H1 (cell line): ENCODE results near the gene ELMO1. TPM values are rescaled to one million over a fixed set of nuclear protein-coding genes. Genes with fewer than 3 reads are reported as not detected.

Experiments
- CTCF ChIA-PET: fragments of 300-600 bp; sonication (Branson Sonifier 250); formaldehyde crosslinking; loops from one replicate; lab custom pipeline; 2021; ENCODE audit not compliant: partially characterized antibody; lab: Charles Lee
- POLR2A ChIA-PET: fragments of 300-600 bp; sonication (Branson Sonifier 250); formaldehyde crosslinking; loops from one replicate; lab custom pipeline; 2021; ENCODE audit warnings: inconsistent platforms; ENCODE audit not compliant: partially characterized antibody; lab: Charles Lee
- DNase-seq, 2 experiments: peaks; one replicate each; pipeline versions ENCODE4 v3.0.0 to v3.0.0-alpha.2; 2010 to 2022; ENCODE audit warnings: low spot score in 2 of 2, low read depth in 1 of 2, mixed read lengths in 1 of 2
- FAIRE-seq: peaks from 2 replicates; lab custom pipeline; 2011; peaks lifted over from hg19 to GRCh38; lab: Jason Lieb, UNC
- H2AFZ ChIP-seq: 2 replicates; pipeline ENCODE4 v1.8.1; 2012; ENCODE audit warnings: low read length, inconsistent platforms
- H2AK5ac ChIP-seq: 2 replicates; pipeline ENCODE4 v1.6.1; 2013; ENCODE audit warnings: low read depth, low read length
- H2BK120ac ChIP-seq: replicated peaks from 2 replicates; pipeline ENCODE3; 2013; ENCODE audit warnings: low read depth, low read length, inconsistent platforms
- H2BK12ac ChIP-seq: 2 replicates; pipeline ENCODE4 v1.6.1; 2013; ENCODE audit warnings: low read depth, low read length
- H2BK15ac ChIP-seq: 2 replicates; pipeline ENCODE4 v1.6.1; 2013; ENCODE audit warnings: low read length
- H2BK20ac ChIP-seq: 2 replicates; pipeline ENCODE4 v1.6.1; 2013; ENCODE audit warnings: low read length
- H2BK5ac ChIP-seq: 2 replicates; pipeline ENCODE4 v1.6.1; 2013; ENCODE audit warnings: low read depth, low read length
- H3K14ac ChIP-seq: 2 replicates; pipeline ENCODE4 v1.6.1; 2013; ENCODE audit warnings: inconsistent platforms; ENCODE audit not compliant: insufficient read length
- H3K18ac ChIP-seq: 2 replicates; pipeline ENCODE4 v1.6.1; 2013; ENCODE audit warnings: low read length; ENCODE audit errors: extremely low read depth
- H3K23ac ChIP-seq: 2 replicates; pipeline ENCODE4 v1.6.1; 2013; ENCODE audit warnings: inconsistent platforms; ENCODE audit not compliant: insufficient read length
- H3K23me2 ChIP-seq: 2 replicates; pipeline ENCODE4 v1.6.1; 2013; ENCODE audit warnings: low read depth, low read length
- H3K27ac ChIP-seq: 2 replicates; pipeline ENCODE4 v1.6.1; 2011; ENCODE audit warnings: low read depth, low read length, inconsistent platforms
- H3K27me3 ChIP-seq, 4 experiments: replicated peaks in 1 of 4; 1 replicate in 1 of 4; 2 replicates in 3 of 4; pipeline versions ENCODE4 v1.6.1 to v1.8.1; 2011 to 2013; ENCODE audit warnings: low read length in 3 of 4, mild to moderate bottlenecking in 3 of 4, inconsistent platforms in 2 of 4, mixed read lengths in 2 of 4, moderate library complexity in 1 of 4; ENCODE audit not compliant: control insufficient read depth in 3 of 4, insufficient read depth in 3 of 4; ENCODE audit errors: extremely low read depth in 1 of 4
- H3K36me3 ChIP-seq, 4 experiments: 2 replicates each; pipeline versions ENCODE4 v1.6.1 to v1.8.1; 2011 to 2013; ENCODE audit warnings: mild to moderate bottlenecking in 4 of 4, low read length in 3 of 4, moderate library complexity in 2 of 4, control low read depth in 1 of 4, inconsistent platforms in 1 of 4; ENCODE audit not compliant: insufficient read depth in 4 of 4, control insufficient read depth in 2 of 4
- H3K4ac ChIP-seq: replicated peaks from 2 replicates; pipeline ENCODE3; 2013; ENCODE audit warnings: low read length, low read depth, mixed read lengths, inconsistent platforms; ENCODE audit not compliant: insufficient read length
- H3K4me1 ChIP-seq, 4 experiments: replicated peaks in 1 of 4; 1 replicate in 1 of 4; 2 replicates in 3 of 4; pipeline versions ENCODE4 v1.6.1 to v1.8.1; 2011 to 2013; ENCODE audit warnings: low read length in 3 of 4, inconsistent platforms in 2 of 4, mixed read lengths in 1 of 4; ENCODE audit not compliant: insufficient read depth in 4 of 4, control insufficient read depth in 3 of 4
- H3K4me2 ChIP-seq, 2 experiments: 2 replicates each; pipeline versions ENCODE4 v1.6.1 to v1.8.1; 2011 to 2013; ENCODE audit warnings: low read depth in 2 of 2, low read length in 2 of 2, control low read depth in 1 of 2, inconsistent platforms in 1 of 2, mild to moderate bottlenecking in 1 of 2; ENCODE audit not compliant: insufficient read depth in 1 of 2
- H3K4me3 ChIP-seq, 4 experiments: fragments of 200-600, 300-600 bp in 1 of 4; sonication (generic), shearing (Covaris generic), sonication (Bioruptor Twin) in 1 of 4; 2 replicates each; pipeline versions ENCODE4 v1.5.1 to v1.8.1; 2011 to 2016; ENCODE audit warnings: low read length in 4 of 4, low read depth in 3 of 4, control low read depth in 2 of 4, inconsistent platforms in 2 of 4, mild to moderate bottlenecking in 2 of 4, mixed read lengths in 1 of 4, moderate library complexity in 1 of 4; ENCODE audit not compliant: insufficient read depth in 2 of 4; ENCODE audit errors: extremely low read depth in 1 of 4
- H3K56ac ChIP-seq: replicated peaks from 2 replicates; pipeline ENCODE3; 2013; ENCODE audit warnings: low read depth, mild to moderate bottlenecking, mixed read lengths, low read length, inconsistent platforms; ENCODE audit not compliant: insufficient read length
- H3K79me1 ChIP-seq: 2 replicates; pipeline ENCODE4 v1.6.1; 2013; ENCODE audit warnings: low read depth, low read length, control low read depth
- H3K79me2 ChIP-seq, 2 experiments: 2 replicates each; pipeline versions ENCODE4 v1.6.1 to v1.8.1; 2012 to 2013; ENCODE audit warnings: low read length in 2 of 2, mild to moderate bottlenecking in 2 of 2, inconsistent platforms in 1 of 2; ENCODE audit not compliant: insufficient read depth in 2 of 2, control insufficient read depth in 1 of 2
- H3K9ac ChIP-seq, 4 experiments: replicated peaks in 1 of 4; 1 replicate in 1 of 4; 2 replicates in 3 of 4; pipeline versions ENCODE4 v1.6.1 to v1.8.1; 2011 to 2013; ENCODE audit warnings: low read depth in 3 of 4, low read length in 3 of 4, control low read depth in 2 of 4, mild to moderate bottlenecking in 2 of 4, moderate library complexity in 2 of 4, inconsistent platforms in 1 of 4; ENCODE audit errors: extremely low read depth in 1 of 4
- H3K9me3 ChIP-seq, 2 experiments: 2 replicates each; pipeline versions ENCODE4 v1.6.1 to v1.8.1; 2012 to 2013; ENCODE audit warnings: mild to moderate bottlenecking in 2 of 2, moderate library complexity in 2 of 2, control low read depth in 1 of 2, inconsistent platforms in 1 of 2, low read depth in 1 of 2, low read length in 1 of 2, mixed read lengths in 1 of 2; ENCODE audit not compliant: insufficient read depth in 2 of 2
- H4K20me1 ChIP-seq, 2 experiments: replicated peaks in 1 of 2; 2 replicates each; pipeline versions ENCODE3 to v1.8.1; 2011 to 2013; ENCODE audit warnings: inconsistent platforms in 2 of 2, low read length in 2 of 2, mild to moderate bottlenecking in 1 of 2; ENCODE audit not compliant: insufficient read depth in 2 of 2, control insufficient read depth in 1 of 2
- H4K5ac ChIP-seq: 2 replicates; pipeline ENCODE4 v1.6.1; 2013; ENCODE audit warnings: low read length, low read depth, mixed read lengths, inconsistent platforms; ENCODE audit not compliant: insufficient read length
- H4K8ac ChIP-seq: 2 replicates; pipeline ENCODE4 v1.8.0; 2013; ENCODE audit warnings: mild to moderate bottlenecking, moderate library complexity, low read length, inconsistent platforms; ENCODE audit not compliant: insufficient read depth; ENCODE audit errors: extremely low read depth
- H4K91ac ChIP-seq: replicated peaks from 2 replicates; pipeline ENCODE3; 2013; ENCODE audit warnings: low read length, mixed read lengths, inconsistent platforms; ENCODE audit not compliant: insufficient read length
- CBX8 ChIP-seq: fragments of 300-800, 300-1000 bp; sonication (generic); IDR thresholded peaks from 2 replicates; pipeline ENCODE4 v1.7.1; 2016; ENCODE audit warnings: low read depth, low read length, borderline replicate concordance
- CEBPB ChIP-seq: IDR thresholded peaks from 2 replicates; pipeline ENCODE4 v1.6.1; 2012; ENCODE audit warnings: low read depth, low read length
- JUN ChIP-seq: IDR thresholded peaks from 2 replicates; pipeline ENCODE4 v1.6.1; 2011; ENCODE audit warnings: low read depth, mild to moderate bottlenecking, improper control_type of control experiment, low read length
- MAFK ChIP-seq: IDR thresholded peaks from 2 replicates; pipeline ENCODE4 v1.6.1; 2012; ENCODE audit warnings: low read depth, mild to moderate bottlenecking, improper control_type of control experiment, low read length
- POU5F1 ChIP-seq: IDR thresholded peaks from 2 replicates; pipeline ENCODE4 v1.6.1; 2011; ENCODE audit warnings: low read depth, mild to moderate bottlenecking, low read length, moderate library complexity
- RAD21 ChIP-seq, 2 experiments: IDR thresholded peaks in 1 of 2; conservative IDR thresholded peaks in 1 of 2; 2 replicates each; pipeline ENCODE4 v1.6.1; 2011; ENCODE audit warnings: low read depth in 2 of 2, low read length in 2 of 2, improper control_type of control experiment in 1 of 2, inconsistent platforms in 1 of 2, mild to moderate bottlenecking in 1 of 2, moderate library complexity in 1 of 2
- SIN3A ChIP-seq, 2 experiments: IDR thresholded peaks in 1 of 2; conservative IDR thresholded peaks in 1 of 2; 2 replicates each; pipeline ENCODE4 v1.6.1; 2011 to 2012; ENCODE audit warnings: low read length in 2 of 2, improper control_type of control experiment in 1 of 2, low read depth in 1 of 2, mild to moderate bottlenecking in 1 of 2
- polyA plus RNA-seq, 7 experiments: library from polyadenylated mRNA; depleted of rRNA in 3 of 7; stranded (reverse) in 5 of 7; unstranded in 2 of 7; fragments of >200 nt in 5 of 7; fragments of 200-250 nt in 2 of 7; gene quantifications; 1 replicate in 5 of 7; 2 replicates in 1 of 7; 4 replicates in 1 of 7; pipeline versions ENCODE4 v1.2.1 to v1.2.3, GENCODE V29; 2011 to 2013; ENCODE audit warnings: missing spikeins in 2 of 7, mixed read lengths in 2 of 7
- total RNA-seq: library from RNA; stranded (reverse); fragmentation: NEBNext Ultra II Directional; extraction: Animal tissue kit (Norgen Biotek cat#: 25700); gene quantifications from 2 replicates; pipeline ENCODE4 v1.2.1, GENCODE V29; 2021
- TF ChIP-seq, protein P1 (sequence below): IDR thresholded peaks from 2 replicates; pipeline ENCODE4 v1.6.1; 2012; ENCODE audit warnings: inconsistent platforms

ELMO1 gene
- total and polyA plus RNA-seq, 2 of the 8 experiments (the other 6 are each of a cell fraction or from before 2014, with no cell fraction given): 18.4 to 21.0 TPM

DNA sequence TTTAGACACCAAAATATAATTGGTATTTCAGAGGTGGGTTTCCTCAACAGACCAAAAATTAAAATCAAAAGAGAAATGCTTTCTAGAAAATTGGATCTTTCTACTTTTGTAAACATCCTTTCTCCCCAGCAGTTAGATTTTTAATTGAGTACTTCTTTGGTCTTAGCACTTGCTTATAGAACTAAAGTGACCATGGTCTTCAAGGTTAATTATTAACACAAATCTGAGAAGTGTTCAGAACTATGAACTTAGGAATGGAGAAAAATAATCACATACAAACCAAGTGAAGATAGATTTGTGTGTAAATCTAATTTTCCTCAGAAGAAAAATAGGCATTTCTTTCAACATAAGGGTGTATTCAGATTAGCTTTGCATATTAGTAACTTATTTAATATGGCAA, 355.4 kb downstream of the ELMO1 start:
- no peak overlapping the region for H2AK5ac ChIP-seq
- no peak overlapping the region for H2BK15ac ChIP-seq
- H3K79me2 ChIP-seq: no peaks in the 10 kb centered on the region
- no peak overlapping the region for H2BK20ac ChIP-seq
- no peak for DNase-seq
- ChIA-PET CTCF (no interaction called here), POLR2A (no interaction called here)
- no peaks in the 10 kb centered on the region; the same call in 1 of the 2 replicates for H3K23me2 ChIP-seq
- no peaks in the 10 kb centered on the region for H4K20me1 ChIP-seq
- H3K79me1 ChIP-seq: no peaks in the 10 kb centered on the region
- no peak overlapping the region for H3K4me3 ChIP-seq
- no peak overlapping the region for H4K8ac ChIP-seq
- no peak overlapping the region for H2BK12ac ChIP-seq
- no peaks in the 10 kb centered on the region for H3K9me3 ChIP-seq
- H3K23ac ChIP-seq: no peak overlapping the region
- no peak overlapping the region for H4K91ac ChIP-seq
- H4K5ac ChIP-seq: no peak overlapping the region
- no peak for FAIRE-seq
- H3K36me3 ChIP-seq: no peaks in the 10 kb centered on the region; a peak in 1 of 8 replicates
- no peaks in the 10 kb centered on the region for H3K27me3 ChIP-seq
- no peak overlapping the region for H3K4ac ChIP-seq
- no peak overlapping the region for H2BK120ac ChIP-seq
- no peak overlapping the region for H2AFZ ChIP-seq
- H2BK5ac ChIP-seq: no peak overlapping the region
- H3K4me2 ChIP-seq: no peak overlapping the region
- H3K14ac ChIP-seq: no peak overlapping the region
- no peak overlapping the region for H3K9ac ChIP-seq
- H3K18ac ChIP-seq: no peak overlapping the region
- H3K56ac ChIP-seq: no peak overlapping the region
- no peak overlapping the region for H3K27ac ChIP-seq
- H3K4me1 ChIP-seq: peaks cover 0 to 4% (median under 1%) of the 10 kb centered on the region in 4 experiments; a peak in 3 of 7 replicates
- TF ChIP-seq MAFK: no peak
- no peak for TF ChIP-seq JUN
- TF ChIP-seq, protein P1, sequence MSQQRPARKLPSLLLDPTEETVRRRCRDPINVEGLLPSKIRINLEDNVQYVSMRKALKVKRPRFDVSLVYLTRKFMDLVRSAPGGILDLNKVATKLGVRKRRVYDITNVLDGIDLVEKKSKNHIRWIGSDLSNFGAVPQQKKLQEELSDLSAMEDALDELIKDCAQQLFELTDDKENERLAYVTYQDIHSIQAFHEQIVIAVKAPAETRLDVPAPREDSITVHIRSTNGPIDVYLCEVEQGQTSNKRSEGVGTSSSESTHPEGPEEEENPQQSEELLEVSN: no peak
- TF ChIP-seq CEBPB: no peak
- no peak for TF ChIP-seq RAD21 (IDR thresholded peaks at IDR 0.05 in 1 of 2, conservative IDR thresholded peaks at IDR 0.05 in 1 of 2; ENCODE audit: low read depth in 2 of 2, low read length in 2 of 2)
- no peak for TF ChIP-seq CBX8
- no peak for TF ChIP-seq SIN3A (conservative IDR thresholded peaks at IDR 0.05 in 1 of 2, IDR thresholded peaks at IDR 0.05 in 1 of 2; ENCODE audit: low read depth in 1 of 2, low read length in 2 of 2)
- no peak for TF ChIP-seq POU5F1
